Ovary (tissue), 9 donors: ENCODE results near the gene WFDC2. TPM values are rescaled to one million over a fixed set of nuclear protein-coding genes. Genes with fewer than 3 reads are reported as not detected.
"Not testable (repeated sequence)": the region's sequence is repeated elsewhere in the genome, so short reads cannot be mapped to it uniquely, and the experiment has no call there.

Experiments
- DNase-seq, 5 donors: peaks; one replicate each; pipeline ENCODE4 v3.0.0-alpha.2; 2019 to 2020
- H3K27ac ChIP-seq, 2 donors: fragments of 200-600 bp; one replicate each; pipeline versions ENCODE4 v1.5.1 to v1.8.0; 2019 to 2022
- H3K27me3 ChIP-seq: fragments of 200-600 bp; one replicate; pipeline ENCODE4 v1.8.0; 2022
- H3K36me3 ChIP-seq: fragments of 200-600 bp; sonication (generic); one replicate; pipeline ENCODE4 v1.5.1; 2019
- H3K4me1 ChIP-seq: one replicate; pipeline ENCODE4 v1.8.1; 2013; ENCODE audit warnings: mild to moderate bottlenecking, moderate library complexity; ENCODE audit not compliant: insufficient read depth
- H3K4me3 ChIP-seq: fragments of 200-600 bp; sonication (generic); one replicate; pipeline ENCODE4 v1.5.1; 2017
- H3K9me3 ChIP-seq, 2 donors: fragments of 200-600 bp in 1 of 2; sonication (generic) in 1 of 2; one replicate each; pipeline versions ENCODE4 v1.5.1 to v1.8.1; 2013 to 2019; ENCODE audit warnings: mild to moderate bottlenecking in 1 of 2, moderate library complexity in 1 of 2
- CTCF ChIP-seq, 3 donors: fragments of 450-650 bp in 2 of 3; fragments of 200-600 bp in 1 of 3; IDR thresholded peaks; one replicate each; pipeline versions ENCODE4 v1.5.1 to v1.8.0; 2016 to 2022; ENCODE audit warnings: antibody characterized with exemption in 3 of 3, mild to moderate bottlenecking in 1 of 3
- EP300 ChIP-seq: sonication (generic); formaldehyde crosslinking; IDR thresholded peaks from one replicate; pipeline ENCODE4 v1.6.1; 2017; ENCODE audit warnings: antibody characterized with exemption
- POLR2A ChIP-seq: fragments of 450-650 bp; IDR thresholded peaks from one replicate; pipeline ENCODE4 v1.6.1; 2017; ENCODE audit warnings: antibody characterized with exemption, mild to moderate bottlenecking, moderate library complexity
- WGBS, 3 donors: extraction: QIAGEN DNeasy Blood & Tissue Kit in 1 of 3; methylation state at CpG; one replicate each; pipeline versions ENCODE4 v1.1.5 to v1.1.7; 2013 to 2017; 5-methylcytosine and 5-hydroxymethylcytosine counted together
- intact Hi-C, 4 donors: fragments of 100-400 bp; cut with DNase I; formaldehyde crosslinking; loops; one replicate each; pipeline versions ENCODE4 v1.11.0 to v1.15.1; 2022 to 2023
- polyA plus RNA-seq, 2 donors: library from polyadenylated mRNA; stranded (reverse); fragments of 200-250 nt in 1 of 2; fragments of 350-450 nt in 1 of 2; fragmentation: Illumina TruSeq in 1 of 2; extraction: RNeasy Lipid Tissue Mini Kit (QIAGEN cat#74804) in 1 of 2; gene quantifications; one replicate each; pipeline ENCODE4 v1.2.3, GENCODE V29; 2013 to 2014
- total RNA-seq, 7 donors: library from RNA; depleted of rRNA in 2 of 7; stranded (reverse); fragments of >200 nt in 2 of 7; fragmentation: NEBNext Ultra II Directional in 3 of 7; extraction: Animal tissue kit (Norgen Biotek cat#: 25700) in 3 of 7; gene quantifications; one replicate each; pipeline versions ENCODE4 v1.1.0 to v1.2.4, GENCODE V29; 2016 to 2023
- donor health status: DM: no; HTN: no; CAD: no; lungs with moderate emphysema.
- donor health status: DM: no; HTN: no; CAD: no.
- donor health status: Bipolar disorder and iron deficiency.
- donor health status: DM: yes; HTN: yes; CAD: no.
- donor health status: DM: no; HTN: no; CAD: no.
- donor health status: DM: yes; HTN: yes; CAD: no.

The WFDC2 gene
- total and polyA plus RNA-seq, 9 donors, result 1.2 to 246 (median 17.5) TPM

- Histone ChIP-seq H3K36me3 (no peaks in the 10 kb centered on the region), H3K4me3 (peak overlapping the region; percentile 43), H3K27ac (peak overlapping the region in 1 of 2 donors; percentile 2), H3K27me3 (no peaks in the 10 kb centered on the region), H3K4me1 (no peaks in the 10 kb centered on the region), H3K9me3 (no peaks in the 10 kb centered on the region)
- DNase-seq, result peak in 3 of 5 donors; percentile 39 to 50 (median 40)
- 0 to 1% (median 1%) methylated on average over 47 to 50 of the region's 50 CpGs for WGBS, 3 donors
- intact Hi-C loops, result no loop called here
- TF ChIP-seq CTCF (IDR thresholded peaks at IDR 0.05), result no peak
- TF ChIP-seq POLR2A, result no peak
- TF ChIP-seq EP300, result no peak
Measured at GRCh38 chr20:45470262-45470931, 844 bp downstream of the WFDC2 start.

- H3K9me3 ChIP-seq, result no peaks in the 10 kb centered on the region
- H3K4me1 ChIP-seq, result no peaks in the 10 kb centered on the region
- no peaks in the 10 kb centered on the region for H3K36me3 ChIP-seq
- H3K27me3 ChIP-seq, result no peaks in the 10 kb centered on the region
- peak overlapping the region; percentile 43 for H3K4me3 ChIP-seq
- H3K27ac ChIP-seq, result no peak overlapping the region
- WGBS, 3 donors, result 8 to 15% (median 12%) methylated on average over 10 of the region's 10 CpGs
- TF ChIP-seq POLR2A (no peak), EP300 (no peak), CTCF (IDR thresholded peaks at IDR 0.05) (no peak)
- intact Hi-C loops, result no loop called here
- no peak for DNase-seq
Measured at GRCh38 chr20:45470937-45471336, 1.4 kb downstream of the WFDC2 start.

- H3K4me3 ChIP-seq, intact Hi-C loops, H3K27me3 ChIP-seq, H3K4me1 ChIP-seq, H3K27ac ChIP-seq, DNase-seq, H3K36me3 ChIP-seq, H3K9me3 ChIP-seq: not testable (repeated sequence)
- 64 to 83% (median 67%) methylated on average over 3 of the region's 3 CpGs for WGBS, 3 donors
Measured at GRCh38 chr20:45472286-45472685, 2.7 kb downstream of the WFDC2 start.

- H3K36me3 ChIP-seq, intact Hi-C loops, H3K4me3 ChIP-seq, H3K27me3 ChIP-seq, H3K27ac ChIP-seq, H3K9me3 ChIP-seq, DNase-seq, H3K4me1 ChIP-seq: not testable (repeated sequence)
- 79 to 92% (median 84%) methylated on average over 7 of the region's 7 CpGs for WGBS, 3 donors
Measured at GRCh38 chr20:45477530-45478148, 8.1 kb downstream of the WFDC2 start.

- Histone ChIP-seq H3K4me3 (no peak overlapping the region), H3K36me3 (no peaks in the 10 kb centered on the region), H3K27me3 (no peaks in the 10 kb centered on the region), H3K9me3 (no peaks in the 10 kb centered on the region), H3K27ac (no peak overlapping the region), H3K4me1 (no peaks in the 10 kb centered on the region)
- intact Hi-C loops, result no loop called here
- WGBS, 3 donors, result 84 to 87% (median 87%) methylated on average over 7 of the region's 7 CpGs
- no peak for DNase-seq
- TF ChIP-seq CTCF (IDR thresholded peaks at IDR 0.05), result no peak
- TF ChIP-seq POLR2A, result no peak
- TF ChIP-seq EP300, result no peak
Measured at GRCh38 chr20:45479822-45480221, 10.3 kb downstream of the WFDC2 start.
